B cell (primary cell): ENCODE results near the gene COL9A3. TPM values are rescaled to one million over a fixed set of nuclear protein-coding genes. Genes with fewer than 3 reads are reported as not detected.

Source experiments
- ATAC-seq: fragments of 200-7000 bp; cut with Tn5 transposase; one replicate; pipeline ENCODE4 v1.10.0; 2021; ENCODE audit warnings: low read depth, mild to moderate bottlenecking, moderate number of reproducible peaks, moderate library complexity
- CTCF ChIA-PET: fragments of 350-600 bp; sonication (Branson Sonifier 250); formaldehyde crosslinking; loops from one replicate; lab custom pipeline; 2021; ENCODE audit warnings: antibody characterized with exemption, inconsistent platforms; lab: Charles Lee
- POLR2A ChIA-PET: fragments of 350-600 bp; sonication (Branson Sonifier 250); formaldehyde crosslinking; loops from one replicate; lab custom pipeline; 2021; ENCODE audit warnings: antibody characterized with exemption; lab: Charles Lee
- DNase-seq: peaks from one replicate; pipeline ENCODE4 v3.0.0; 2013
- H2AFZ ChIP-seq: 2 replicates; pipeline ENCODE4 v1.6.1; 2012; ENCODE audit warnings: mild to moderate bottlenecking, low read depth, low read length; ENCODE audit not compliant: insufficient read depth, poor library complexity, severe bottlenecking
- H3K27ac ChIP-seq, 2 donors: 1 replicate in 1 of 2; 2 replicates in 1 of 2; pipeline ENCODE4 v1.5.1; 2012 to 2013; ENCODE audit warnings: low read length in 2 of 2, mild to moderate bottlenecking in 2 of 2, moderate library complexity in 1 of 2
- H3K27me3 ChIP-seq, 4 experiments: fragments of 200-600 bp in 1 of 4; sonication (generic) in 1 of 4; replicated peaks in 1 of 4; 1 replicate in 2 of 4; 2 replicates in 2 of 4; pipeline versions ENCODE4 v1.6.1 to v1.7.0; 2013 to 2016; ENCODE audit warnings: low read length in 3 of 4, mild to moderate bottlenecking in 2 of 4, mixed read lengths in 1 of 4, moderate library complexity in 1 of 4; ENCODE audit not compliant: insufficient read depth in 4 of 4, control insufficient read depth in 3 of 4; ENCODE audit errors: control extremely low read depth in 1 of 4
- H3K36me3 ChIP-seq, 2 experiments: replicated peaks in 1 of 2; 1 replicate in 1 of 2; 2 replicates in 1 of 2; pipeline versions ENCODE4 v1.6.1 to v1.7.1; 2013; ENCODE audit warnings: low read length in 1 of 2; ENCODE audit not compliant: insufficient read depth in 2 of 2, control insufficient read depth in 1 of 2; ENCODE audit errors: control extremely low read depth in 1 of 2, extremely low read depth in 1 of 2
- H3K4me1 ChIP-seq, 2 donors: fragments of 200-600 bp in 1 of 2; sonication (generic) in 1 of 2; 1 replicate in 1 of 2; 2 replicates in 1 of 2; pipeline versions ENCODE4 v1.5.1 to v1.6.1; 2013 to 2017; ENCODE audit warnings: low read length in 2 of 2; ENCODE audit not compliant: control insufficient read depth in 2 of 2, insufficient read depth in 2 of 2
- H3K4me2 ChIP-seq: replicated peaks from 2 replicates; pipeline ENCODE3; 2012; ENCODE audit warnings: mild to moderate bottlenecking, low read depth, low read length; ENCODE audit not compliant: poor library complexity, severe bottlenecking
- H3K4me3 ChIP-seq, 5 experiments: fragments of 200-600 bp in 1 of 5; sonication (generic) in 1 of 5; 1 replicate in 3 of 5; 2 replicates in 2 of 5; pipeline versions ENCODE4 v1.5.1 to v1.7.0; 2011 to 2016; ENCODE audit warnings: low read length in 4 of 5, mild to moderate bottlenecking in 4 of 5, low read depth in 2 of 5, control low read depth in 1 of 5, moderate library complexity in 1 of 5; ENCODE audit not compliant: insufficient read depth in 1 of 5; ENCODE audit errors: control extremely low read depth in 1 of 5, extremely low read depth in 1 of 5
- H3K79me2 ChIP-seq: fragments of 200-600 bp; sonication (generic); one replicate; pipeline ENCODE4 v1.6.0; 2016; ENCODE audit warnings: low read length; ENCODE audit not compliant: control insufficient read depth, insufficient read depth
- H3K9ac ChIP-seq: fragments of 200-600 bp; sonication (generic); 2 replicates; pipeline ENCODE4 v1.6.1; 2017; ENCODE audit warnings: mild to moderate bottlenecking, low read length, moderate library complexity
- H3K9me3 ChIP-seq, 3 donors: one replicate each; pipeline versions ENCODE4 v1.6.1 to v1.7.1; 2013; ENCODE audit warnings: low read length in 2 of 3; ENCODE audit not compliant: control insufficient read depth in 2 of 3, insufficient read depth in 1 of 3; ENCODE audit errors: control extremely low read depth in 1 of 3
- H4K20me1 ChIP-seq: 2 replicates; pipeline ENCODE4 v1.6.0; 2012; ENCODE audit warnings: mild to moderate bottlenecking, low read length; ENCODE audit not compliant: insufficient read depth, control insufficient read depth, poor library complexity, severe bottlenecking
- H3K27ac Mint-ChIP-seq: one replicate; pipeline ENCODE4 v1.8.0; 2021; ENCODE audit warnings: mixed read lengths
- H3K27me3 Mint-ChIP-seq: one replicate; pipeline ENCODE4 v1.8.0; 2021; ENCODE audit warnings: mixed read lengths
- H3K4me1 Mint-ChIP-seq: one replicate; pipeline ENCODE4 v1.8.0; 2021; ENCODE audit warnings: mixed read lengths
- H3K4me3 Mint-ChIP-seq: one replicate; pipeline ENCODE4 v1.8.0; 2021; ENCODE audit warnings: mixed read lengths
- H3K9me3 Mint-ChIP-seq: one replicate; pipeline ENCODE4 v1.8.0; 2022; ENCODE audit warnings: mixed read lengths; ENCODE audit not compliant: insufficient read depth
- CTCF ChIP-seq: fragments of 200-600 bp; IDR thresholded peaks from one replicate; pipeline ENCODE4 v1.8.0; 2022; ENCODE audit warnings: antibody characterized with exemption, mild to moderate bottlenecking
- EZH2 ChIP-seq: IDR thresholded peaks from 2 replicates; pipeline ENCODE4 v1.6.1; 2012; ENCODE audit warnings: borderline replicate concordance, low read depth, mild to moderate bottlenecking, moderate library complexity, low read length; ENCODE audit not compliant: insufficient read depth, poor library complexity, severe bottlenecking
- WGBS: methylation state at CpG from one replicate; pipeline ENCODE4 v1.1.5; 2013; ENCODE audit warnings: missing lambda C conversion rate; ENCODE audit not compliant: insufficient coverage; 5-methylcytosine and 5-hydroxymethylcytosine counted together
- intact Hi-C: fragments of 100-400 bp; cut with micrococcal nuclease; formaldehyde crosslinking; loops from one replicate; pipeline ENCODE4 v1.10.0; 2022
- polyA plus RNA-seq: library from polyadenylated mRNA; depleted of rRNA; stranded (reverse); fragments of >200 nt; gene quantifications from 2 replicates; pipeline ENCODE4 v1.2.3, GENCODE V29; 2012
- total RNA-seq, 2 donors: library from RNA; stranded (reverse); fragments of 120-200 nt in 1 of 2; gene quantifications; 1 replicate in 1 of 2; 2 replicates in 1 of 2; pipeline versions ENCODE4 v1.2.3 to v1.2.4, GENCODE V29; 2013 to 2022

The COL9A3 gene
- total and polyA plus RNA-seq, 2 donors (not counting 1 experiment from before 2014, with no cell fraction given): 10.7 to 96.3 TPM

GRCh38 chr20:62835931-62836861 is 19.3 kb downstream of the COL9A3 start:
- TF ChIP-seq EZH2: no peak
- TF ChIP-seq CTCF: no peak
- DNase-seq (peak; percentile 21), ATAC-seq (no peak)
- Histone ChIP-seq H3K79me2 (no peaks in the 10 kb centered on the region), H2AFZ (no peak overlapping the region), H3K27me3 (no peaks in the 10 kb centered on the region), H3K9me3 (no peaks in the 10 kb centered on the region), H3K27ac (no peak overlapping the region), H3K4me1 (peaks cover 35 to 45% of the 10 kb centered on the region in 2 donors), H3K9ac (no peak overlapping the region), H4K20me1 (no peaks in the 10 kb centered on the region), H3K4me3 (no peak overlapping the region), H3K36me3 (peaks cover 0 to 3% of the 10 kb centered on the region in 2 experiments), H3K4me2 (no peak overlapping the region)
- Mint-ChIP-seq H3K4me3 (no peak overlapping the region), H3K27ac (peak overlapping the region; percentile 61), H3K9me3 (no peaks in the 10 kb centered on the region), H3K27me3 (no peaks in the 10 kb centered on the region), H3K4me1 (peaks cover 45% of the 10 kb centered on the region)
- intact Hi-C loops: no loop called here
- ChIA-PET POLR2A (no interaction called here), CTCF (no interaction called here)
- WGBS: 83% methylated on average over 52 of the region's 52 CpGs

GRCh38 chr20:62836967-62837490 is 20.2 kb downstream of the COL9A3 start:
- Mint-ChIP-seq H3K4me1 (peaks cover 37% of the 10 kb centered on the region), H3K27ac (peak overlapping the region; percentile 74), H3K4me3 (peak overlapping the region; percentile 55), H3K27me3 (no peaks in the 10 kb centered on the region), H3K9me3 (no peaks in the 10 kb centered on the region)
- Histone ChIP-seq H3K36me3 (peaks cover 0 to 3% of the 10 kb centered on the region in 2 experiments), H3K4me3 (no peak overlapping the region), H3K27ac (peak overlapping the region; percentile 58 to 81), H3K4me2 (peak overlapping the region; percentile 15), H3K9me3 (no peaks in the 10 kb centered on the region), H3K9ac (no peak overlapping the region), H3K79me2 (no peaks in the 10 kb centered on the region), H3K4me1 (peaks cover 27 to 36% of the 10 kb centered on the region in 2 donors), H2AFZ (no peak overlapping the region), H3K27me3 (no peaks in the 10 kb centered on the region), H4K20me1 (no peaks in the 10 kb centered on the region)
- DNase-seq: no peak
- intact Hi-C loops: no loop called here
- ChIA-PET CTCF (no interaction called here), POLR2A (no interaction called here)
- ATAC-seq: no peak
- TF ChIP-seq EZH2 (no peak), CTCF (no peak)
- WGBS: 95% methylated on average over 17 of the region's 19 CpGs
